Measurements from ENCODE around the gene NSD1. TPM values are rescaled to one million over a fixed set of nuclear protein-coding genes. Genes with fewer than 3 reads are reported as not detected.
A peak's percentile ranks its signal among the peaks of the same experiment; 100 is the strongest.
"Not testable (repeated sequence)": the region's sequence is repeated elsewhere in the genome, so short reads cannot be mapped to it uniquely, and the experiment has no call there.

Gene NSD1
- total RNA-seq, 2 experiments from 2014 or later, result 96.2 to 101 TPM

GRCh38 chr5:177303925-177304391 is 170.4 kb downstream of the NSD1 start:
- POLR2A ChIA-PET, result interaction anchor here (1.0 to 6.5 kb wide), 8 partner anchors 8 to 170 kb away, joined by 3 to 51 read pairs (median 5); partner anchors contain the start of genes GRK6, MXD3, NSD1 and RGS14
- DNase-seq (no peak), ATAC-seq (ENCODE audit: low read depth) (peak; percentile 7)
- H3K4me3 Mint-ChIP-seq, result peak overlapping the region; percentile 95
- peaks cover 28% of the 10 kb centered on the region for H3K36me3 Mint-ChIP-seq
- H3K4me1 Mint-ChIP-seq, result peaks cover 58% of the 10 kb centered on the region
- H3K27ac Mint-ChIP-seq, result peak overlapping the region; percentile 88
- no peaks in the 10 kb centered on the region for H3K9me3 Mint-ChIP-seq
- H3K27me3 Mint-ChIP-seq, result no peaks in the 10 kb centered on the region

- POLR2A ChIA-PET, result interaction anchor here (1.3 to 6.5 kb wide), 3 partner anchors 7 to 122 kb away, joined by 4 to 51 read pairs (median 7); partner anchors contain the start of genes GRK6 and MXD3
- Mint-ChIP-seq H3K4me3 (peak overlapping the region; percentile 95), H3K27ac (peak overlapping the region; percentile 88), H3K27me3 (no peaks in the 10 kb centered on the region), H3K36me3 (peaks cover 30% of the 10 kb centered on the region), H3K4me1 (peaks cover 57% of the 10 kb centered on the region), H3K9me3 (no peaks in the 10 kb centered on the region)
- no peak for DNase-seq
- no peak for ATAC-seq (ENCODE audit: low read depth)
Measured at GRCh38 chr5:177304392-177305119, 171.0 kb downstream of the NSD1 start.

GRCh38 chr5:177306103-177306640 is 172.6 kb downstream of the NSD1 start:
- H3K9me3 Mint-ChIP-seq; DNase-seq; POLR2A ChIA-PET; ATAC-seq (ENCODE audit: low read depth); H3K27me3 Mint-ChIP-seq: not testable (repeated sequence)
- H3K4me1 Mint-ChIP-seq, result peaks cover 51% of the 10 kb centered on the region
- peaks cover 32% of the 10 kb centered on the region for H3K36me3 Mint-ChIP-seq
- peak overlapping the region; percentile 95 for H3K4me3 Mint-ChIP-seq
- peak overlapping the region; percentile 88 for H3K27ac Mint-ChIP-seq

GRCh38 chr5:177306674-177307543 is 173.3 kb downstream of the NSD1 start:
- Mint-ChIP-seq H3K9me3 (no peaks in the 10 kb centered on the region), H3K4me3 (no peak overlapping the region), H3K27ac (peak overlapping the region; percentile 36), H3K4me1 (peaks cover 46% of the 10 kb centered on the region), H3K27me3 (no peaks in the 10 kb centered on the region), H3K36me3 (peaks cover 32% of the 10 kb centered on the region)
- ATAC-seq (ENCODE audit: low read depth), result no peak
- no peak for DNase-seq
- POLR2A ChIA-PET, result interaction anchor here (0.6 to 1.0 kb wide), 2 partner anchors 119 to 310 kb away, joined by 3 to 4 read pairs; partner anchors contain the start of gene GRK6

- Mint-ChIP-seq H3K36me3 (peaks cover 29% of the 10 kb centered on the region), H3K27me3 (no peaks in the 10 kb centered on the region), H3K9me3 (no peaks in the 10 kb centered on the region), H3K4me1 (peaks cover 41% of the 10 kb centered on the region), H3K27ac (no peak overlapping the region), H3K4me3 (no peak overlapping the region)
- no peak for ATAC-seq (ENCODE audit: low read depth)
- POLR2A ChIA-PET, result interaction anchor here (0.6 to 1.0 kb wide), 2 partner anchors 119 to 311 kb away, joined by 3 to 4 read pairs; partner anchors contain the start of gene GRK6
- no peak for DNase-seq
Measured at GRCh38 chr5:177307544-177308363, 174.2 kb downstream of the NSD1 start.

- Mint-ChIP-seq H3K27me3 (no peaks in the 10 kb centered on the region), H3K27ac (peak overlapping the region; percentile 70), H3K4me3 (no peak overlapping the region), H3K4me1 (peaks cover 47% of the 10 kb centered on the region), H3K9me3 (no peaks in the 10 kb centered on the region), H3K36me3 (peaks cover 29% of the 10 kb centered on the region)
- ATAC-seq (ENCODE audit: low read depth), result no peak
- no peak for DNase-seq
- POLR2A ChIA-PET, result interaction anchor here (2.7 kb wide), 1 partner anchor 175 kb away, joined by 9 read pairs; the partner anchor contains the start of gene NSD1
Measured at GRCh38 chr5:177308740-177309139, 175.2 kb downstream of the NSD1 start.

GRCh38 chr5:177309351-177310191 is 176.0 kb downstream of the NSD1 start:
- peak; percentile 74 for DNase-seq
- peaks cover 29% of the 10 kb centered on the region for H3K36me3 Mint-ChIP-seq
- no peaks in the 10 kb centered on the region for H3K9me3 Mint-ChIP-seq
- peak overlapping the region; percentile 100 for H3K4me3 Mint-ChIP-seq
- no peaks in the 10 kb centered on the region for H3K27me3 Mint-ChIP-seq
- POLR2A ChIA-PET, result interaction anchor here (0.9 to 4.2 kb wide), 5 partner anchors 8 to 176 kb away, joined by 4 to 51 read pairs (median 7); partner anchors contain the start of genes GRK6, NSD1, PRELID1 and RAB24
- no peak for ATAC-seq (ENCODE audit: low read depth)
- H3K27ac Mint-ChIP-seq, result peak overlapping the region; percentile 63
- peaks cover 45% of the 10 kb centered on the region for H3K4me1 Mint-ChIP-seq

GRCh38 chr5:177310332-177310731 is 176.8 kb downstream of the NSD1 start:
- Mint-ChIP-seq H3K4me3 (peak overlapping the region; percentile 100), H3K9me3 (no peaks in the 10 kb centered on the region), H3K4me1 (peaks cover 38% of the 10 kb centered on the region), H3K27ac (peak overlapping the region; percentile 98), H3K27me3 (no peaks in the 10 kb centered on the region), H3K36me3 (peaks cover 23% of the 10 kb centered on the region)
- ATAC-seq (ENCODE audit: low read depth), result no peak
- POLR2A ChIA-PET, result interaction anchor here (0.9 to 4.2 kb wide), 5 partner anchors 9 to 177 kb away, joined by 4 to 51 read pairs (median 7); partner anchors contain the start of genes GRK6, NSD1, PRELID1 and RAB24
- peak; percentile 30 for DNase-seq

- DNase-seq, result peak; percentile 53
- Mint-ChIP-seq H3K9me3 (no peaks in the 10 kb centered on the region), H3K4me1 (peaks cover 35% of the 10 kb centered on the region), H3K27me3 (no peaks in the 10 kb centered on the region), H3K27ac (peak overlapping the region; percentile 98), H3K36me3 (peaks cover 19% of the 10 kb centered on the region), H3K4me3 (peak overlapping the region; percentile 100)
- POLR2A ChIA-PET, result interaction anchor here (0.6 to 4.2 kb wide), 6 partner anchors 10 to 178 kb away, joined by 3 to 51 read pairs (median 7); partner anchors contain the start of genes GRK6, NSD1, PRELID1 and RAB24
- ATAC-seq (ENCODE audit: low read depth), result no peak
Measured at GRCh38 chr5:177310757-177311391, 177.3 kb downstream of the NSD1 start.

- peaks cover 36% of the 10 kb centered on the region for H3K4me1 Mint-ChIP-seq
- H3K27me3 Mint-ChIP-seq, result no peaks in the 10 kb centered on the region
- ATAC-seq (ENCODE audit: low read depth), result no peak
- H3K9me3 Mint-ChIP-seq, result no peaks in the 10 kb centered on the region
- POLR2A ChIA-PET, result interaction anchor here (1.4 to 4.2 kb wide), 6 partner anchors 10 to 177 kb away, joined by 3 to 51 read pairs (median 7); partner anchors contain the start of genes GRK6, NSD1, PRELID1 and RAB24
- peaks cover 18% of the 10 kb centered on the region for H3K36me3 Mint-ChIP-seq
- no peak for DNase-seq
- peak overlapping the region; percentile 100 for H3K4me3 Mint-ChIP-seq
- H3K27ac Mint-ChIP-seq, result peak overlapping the region; percentile 94
Measured at GRCh38 chr5:177311392-177311722, 177.8 kb downstream of the NSD1 start.

Measured in activated naive CD8-positive, alpha-beta T cell treated with anti-CD3 and anti-CD28 coated beads, Interleukin-2, amount 10 ng/mL, durations not matched to agents 7 days and 5 days (primary cell).